ENCODE measurements around the gene ENOSF1.

Gene ENOSF1

DNA sequence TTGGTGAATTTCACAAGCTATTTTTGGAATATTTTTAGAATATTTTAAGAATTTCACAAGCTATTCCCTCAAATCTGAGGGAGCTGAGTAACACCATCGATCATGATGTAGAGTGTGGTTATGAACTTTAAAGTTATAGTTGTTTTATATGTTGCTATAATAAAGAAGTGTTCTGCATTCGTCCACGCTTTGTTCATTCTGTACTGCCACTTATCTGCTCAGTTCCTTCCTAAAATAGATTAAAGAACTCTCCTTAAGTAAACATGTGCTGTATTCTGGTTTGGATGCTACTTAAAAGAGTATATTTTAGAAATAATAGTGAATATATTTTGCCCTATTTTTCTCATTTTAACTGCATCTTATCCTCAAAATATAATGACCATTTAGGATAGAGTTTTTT lies 39.1 kb downstream of the ENOSF1 start:
- DNase-seq (ENCODE audit: low spot score), result no peak

DNA sequence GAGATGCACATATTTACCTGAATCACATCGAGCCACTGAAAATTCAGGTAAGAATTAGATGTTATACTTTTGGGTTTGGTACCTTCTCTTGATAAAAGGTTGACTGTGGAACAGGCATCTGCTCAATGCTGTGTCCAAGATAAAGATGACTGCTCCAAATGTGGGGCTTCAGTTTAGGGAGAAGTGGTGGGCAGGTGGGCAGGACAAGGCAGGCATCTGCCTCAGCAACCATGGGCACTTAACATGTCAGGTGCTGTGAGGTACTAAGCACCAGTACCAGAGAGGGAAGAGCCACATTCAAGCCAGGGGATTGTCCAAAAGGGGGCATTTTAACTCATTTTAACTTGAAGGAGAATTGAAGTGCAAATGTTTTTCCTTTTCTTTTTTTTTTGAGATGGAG lies 41.0 kb downstream of the ENOSF1 start:
- no peak for DNase-seq (ENCODE audit: low spot score)

GRCh38 chr18:670522-670921 lies 41.9 kb downstream of the ENOSF1 start:
- DNase-seq (ENCODE audit: low spot score), result no peak

DNA sequence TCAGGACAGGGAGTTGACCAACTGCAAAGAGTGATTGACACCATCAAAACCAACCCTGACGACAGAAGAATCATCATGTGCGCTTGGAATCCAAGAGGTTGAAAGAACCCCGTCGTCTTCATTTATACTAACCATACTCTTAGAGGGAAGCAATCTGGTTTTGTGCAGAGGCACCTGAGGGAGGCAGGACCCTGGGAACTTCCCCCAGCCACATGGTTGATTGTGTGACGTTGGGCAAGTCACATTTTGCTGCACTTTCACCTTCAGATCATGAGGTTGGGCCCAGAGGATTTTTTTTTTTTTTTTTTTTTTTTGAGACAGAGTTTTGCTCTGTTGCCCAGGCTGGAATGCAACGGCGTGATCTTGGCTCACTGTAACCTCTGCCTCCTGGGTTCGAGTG lies 43.4 kb downstream of the ENOSF1 start:
- no peak for DNase-seq (ENCODE audit: low spot score)

DNA sequence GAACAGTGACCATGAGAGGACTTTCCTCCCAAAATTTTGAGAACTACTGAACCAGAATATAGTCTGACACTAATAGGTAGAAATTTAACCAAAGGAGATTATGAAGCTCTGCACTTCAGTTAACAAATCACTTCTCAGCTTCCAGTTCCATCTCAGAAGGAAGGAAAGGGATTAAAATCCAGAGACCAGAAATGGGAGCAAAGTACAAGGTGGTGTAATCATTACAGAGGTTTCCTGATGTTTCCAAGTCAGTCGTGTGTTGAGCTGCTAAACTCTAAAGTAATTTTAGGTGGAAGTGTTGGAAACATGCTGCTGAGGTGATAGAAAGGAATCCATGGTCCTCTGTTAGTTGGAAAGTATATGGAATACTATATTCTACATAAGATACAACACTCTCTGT lies 44.2 kb downstream of the ENOSF1 start:
- no peak for DNase-seq (ENCODE audit: low spot score)

DNA sequence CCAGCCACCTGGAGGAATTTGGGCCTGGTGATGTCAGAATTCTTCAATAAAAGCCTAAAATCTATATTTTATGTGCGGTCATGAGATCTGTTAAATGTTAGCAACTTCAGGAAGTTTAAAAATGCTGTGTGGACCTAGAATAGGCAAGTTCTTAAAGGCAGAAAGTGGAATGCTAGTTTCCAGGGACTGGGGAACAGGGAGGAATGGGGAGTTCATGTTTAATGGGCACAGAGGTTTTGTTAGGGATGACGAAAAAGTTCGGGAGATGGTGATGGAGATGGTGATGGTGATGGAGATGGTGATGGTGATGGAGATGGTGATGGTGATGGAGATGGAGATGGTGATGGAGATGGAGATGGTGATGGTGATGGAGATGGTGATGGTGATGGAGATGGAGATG lies 45.8 kb downstream of the ENOSF1 start:
- no peak for DNase-seq (ENCODE audit: low spot score)

DNA sequence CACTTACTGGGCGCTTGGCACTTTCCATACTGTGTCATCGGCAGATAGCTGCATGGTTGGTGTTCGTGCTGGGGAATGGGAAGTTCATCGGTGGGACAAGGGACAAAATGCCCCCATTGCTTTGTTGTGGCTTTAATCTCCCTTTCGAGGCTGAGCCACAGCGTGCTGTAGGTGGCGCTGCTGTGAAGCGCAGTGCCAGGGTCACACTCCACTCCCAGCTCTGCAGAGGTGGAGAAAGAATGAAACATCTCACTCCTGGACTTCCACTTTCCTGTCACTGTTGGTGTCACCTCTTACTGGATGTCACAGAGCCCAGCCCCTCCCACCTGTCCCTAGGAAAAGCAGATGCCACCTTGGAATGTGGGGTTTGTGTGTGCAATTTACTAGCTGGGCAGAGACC lies 46.3 kb downstream of the ENOSF1 start:
- peak; percentile 67 for DNase-seq (ENCODE audit: low spot score)

- DNase-seq (ENCODE audit: low spot score), result no peak
Measured at GRCh38 chr18:662197-662596, 50.2 kb downstream of the ENOSF1 start.

DNA sequence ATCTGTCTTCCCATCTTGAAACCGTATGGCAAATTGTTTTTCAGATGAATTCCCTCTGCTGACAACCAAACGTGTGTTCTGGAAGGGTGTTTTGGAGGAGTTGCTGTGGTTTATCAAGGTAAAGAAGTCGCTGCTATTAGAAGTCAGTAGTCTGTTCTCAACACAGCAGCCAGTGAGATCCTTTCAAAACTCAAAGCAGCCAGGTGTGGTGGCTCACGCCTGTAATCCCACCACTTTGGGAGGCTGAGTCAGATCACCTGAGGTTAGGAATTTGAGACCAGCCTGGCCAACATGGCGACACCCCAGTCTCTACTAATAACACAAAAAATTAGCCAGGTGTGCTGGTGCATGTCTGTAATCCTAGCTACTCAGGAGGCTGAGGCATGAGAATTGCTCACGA lies 52.8 kb downstream of the ENOSF1 start:
- DNase-seq (ENCODE audit: low spot score), result no peak

- no peak for DNase-seq (ENCODE audit: low spot score)
Measured at GRCh38 chr18:658947-659533, 53.4 kb downstream of the ENOSF1 start.

DNA sequence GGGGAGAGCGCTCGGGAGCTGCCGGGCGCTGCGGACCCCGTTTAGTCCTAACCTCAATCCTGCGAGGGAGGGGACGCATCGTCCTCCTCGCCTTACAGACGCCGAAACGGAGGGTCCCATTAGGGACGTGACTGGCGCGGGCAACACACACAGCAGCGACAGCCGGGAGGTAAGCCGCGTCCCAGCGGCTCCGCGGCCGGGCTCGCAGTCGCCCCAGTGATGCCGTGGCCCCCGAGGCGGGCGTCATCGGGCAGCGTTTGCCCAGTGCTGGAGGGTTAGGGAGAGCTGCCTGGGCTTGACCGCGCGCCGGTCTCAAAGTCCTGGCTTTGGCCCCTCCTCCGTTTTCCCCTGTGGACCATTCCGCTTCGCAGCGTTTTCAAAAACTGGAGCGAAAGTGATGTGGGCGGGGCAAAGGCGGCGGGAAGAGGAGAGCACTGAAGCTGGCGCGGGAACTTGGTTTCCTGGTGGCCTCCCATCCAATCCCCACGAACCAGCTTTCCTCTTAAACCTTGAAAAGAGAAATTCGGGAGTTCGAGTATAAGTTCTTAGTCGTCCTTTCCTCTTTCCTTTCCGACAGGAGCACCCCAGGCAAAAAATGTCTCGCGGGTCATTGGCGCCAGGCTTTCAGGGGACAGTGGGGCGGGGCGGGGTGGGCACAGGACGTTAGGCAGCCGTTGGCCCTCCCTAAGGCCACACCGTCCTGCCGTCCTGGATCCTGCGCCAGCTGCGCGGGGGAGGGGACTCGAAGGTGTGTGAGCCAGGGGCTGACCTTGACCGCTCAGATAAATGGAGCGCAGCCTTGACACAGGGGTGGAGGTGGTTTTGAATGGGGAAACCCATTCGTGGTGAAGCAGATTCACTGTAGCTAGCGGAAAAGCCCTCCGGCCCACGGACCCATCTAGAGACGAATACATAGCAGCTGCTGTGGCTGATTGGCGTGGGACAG lies 54.2 kb downstream of the ENOSF1 start:
- peak; percentile 88 for DNase-seq (ENCODE audit: low spot score)

GRCh38 chr18:657311-658000 lies 55.0 kb downstream of the ENOSF1 start, which contains the start of gene TYMS:
Gene TYMS (plus strand): TSS chr18:657653. CDS start chr18:657743, 90 bp downstream.
- peak; percentile 68 for DNase-seq (ENCODE audit: low spot score)

DNA sequence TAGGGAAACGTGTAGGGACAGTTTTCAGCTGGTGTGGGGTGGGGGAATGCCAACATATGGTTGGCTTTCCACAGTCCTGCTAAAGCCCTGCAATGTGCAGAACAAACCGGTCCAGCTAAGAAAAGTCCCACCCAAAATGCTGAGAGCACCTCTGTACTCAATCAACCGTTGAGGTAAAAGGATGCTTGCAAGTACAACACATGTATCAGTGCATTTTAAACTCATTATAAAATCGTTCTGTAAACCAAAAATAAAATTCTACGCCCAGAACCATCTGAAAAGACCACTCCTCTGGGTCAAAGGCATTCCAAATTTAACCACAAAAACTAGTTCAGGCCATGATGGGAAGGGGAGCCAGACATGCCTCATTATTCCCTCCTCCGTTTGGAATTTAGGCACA lies 57.0 kb downstream of the ENOSF1 start:
- DNase-seq (ENCODE audit: low spot score), result no peak

DNA sequence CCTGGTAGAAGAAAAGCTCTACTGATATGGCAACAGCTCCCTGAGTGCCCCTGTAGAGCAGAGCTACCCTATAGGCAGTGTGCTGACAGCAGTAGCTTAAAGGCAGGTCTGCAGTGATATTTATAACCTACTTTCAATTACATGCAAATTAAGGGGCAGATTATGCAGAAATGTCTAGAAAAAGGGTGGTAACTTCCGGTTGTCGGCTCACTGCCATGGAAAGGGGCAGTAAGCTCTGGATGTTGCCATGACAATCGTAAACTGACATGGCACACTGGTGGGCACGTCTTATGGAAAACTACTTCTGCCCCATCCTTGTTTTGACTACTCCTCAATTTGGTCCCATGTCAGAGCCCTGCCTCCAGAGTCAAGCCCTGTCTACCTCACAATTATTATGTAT lies 57.8 kb downstream of the ENOSF1 start:
- DNase-seq (ENCODE audit: low spot score), result no peak

DNA sequence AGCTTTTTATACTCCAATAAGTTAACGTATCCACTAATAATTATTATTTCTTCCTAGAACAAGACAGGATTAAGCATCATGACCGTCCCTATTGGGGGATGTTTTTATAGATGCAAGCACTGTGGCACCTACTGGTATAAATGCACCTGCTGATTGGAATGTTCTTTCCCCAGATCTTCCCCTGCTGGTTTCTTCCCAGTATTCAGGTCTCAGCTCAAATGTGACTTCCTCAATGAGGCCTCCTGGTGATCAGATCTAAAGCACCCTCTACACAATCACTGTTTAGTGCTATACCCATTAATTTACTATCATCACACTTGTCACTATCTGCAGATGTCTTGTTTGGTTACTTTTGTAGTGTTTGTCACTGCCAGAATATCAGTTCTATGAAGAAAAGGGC lies 58.9 kb downstream of the ENOSF1 start:
- DNase-seq (ENCODE audit: low spot score), result no peak

GRCh38 chr18:652131-652530 lies 60.3 kb downstream of the ENOSF1 start:
- DNase-seq (ENCODE audit: low spot score), result no peak

GRCh38 chr18:650428-650858 lies 62.0 kb downstream of the ENOSF1 start:
- DNase-seq (ENCODE audit: low spot score), result no peak

DNA sequence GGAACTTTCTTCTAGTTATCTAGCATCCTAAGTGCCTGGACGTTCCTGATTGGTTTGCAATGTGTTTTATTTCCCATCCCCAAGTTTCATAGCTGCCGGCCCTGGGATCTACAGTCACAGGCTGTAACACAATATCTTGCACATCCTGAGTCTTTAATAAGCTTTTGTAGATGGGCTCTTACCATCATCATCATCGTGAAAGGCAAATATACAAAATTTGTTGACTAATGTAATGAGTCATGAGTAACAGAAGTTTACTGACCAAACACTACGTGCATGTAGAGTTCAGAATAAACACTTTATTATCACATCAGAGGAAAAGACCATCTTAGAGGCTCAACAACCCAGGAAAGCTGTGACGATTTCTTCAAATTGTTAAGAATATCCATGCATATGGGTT lies 63.1 kb downstream of the ENOSF1 start:
- DNase-seq (ENCODE audit: low spot score), result no peak

- no peak for DNase-seq (ENCODE audit: low spot score)
Measured at GRCh38 chr18:647304-647703, 65.1 kb downstream of the ENOSF1 start.

GRCh38 chr18:644395-645004 lies 67.9 kb downstream of the ENOSF1 start:
- DNase-seq (ENCODE audit: low spot score), result no peak

DNA sequence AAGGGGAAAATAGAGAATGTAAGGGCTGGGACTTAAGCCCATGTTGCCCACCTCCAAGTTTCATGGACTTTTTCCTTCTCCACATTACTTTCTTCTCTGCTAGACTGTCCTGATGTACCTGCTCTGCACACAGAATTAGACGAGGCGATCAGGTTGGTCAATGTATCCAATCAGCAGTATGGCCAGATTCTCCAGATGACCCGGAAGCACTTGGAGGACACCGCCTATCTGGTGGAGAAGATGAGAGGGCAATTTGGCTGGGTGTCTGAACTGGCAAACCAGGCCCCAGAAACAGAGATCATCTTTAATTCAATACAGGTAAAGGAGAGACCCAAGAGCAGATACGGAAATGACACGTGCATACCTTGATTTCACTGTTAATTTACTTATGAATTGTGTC lies 71.2 kb downstream of the ENOSF1 start:
- no peak for DNase-seq (ENCODE audit: low spot score)

DNA sequence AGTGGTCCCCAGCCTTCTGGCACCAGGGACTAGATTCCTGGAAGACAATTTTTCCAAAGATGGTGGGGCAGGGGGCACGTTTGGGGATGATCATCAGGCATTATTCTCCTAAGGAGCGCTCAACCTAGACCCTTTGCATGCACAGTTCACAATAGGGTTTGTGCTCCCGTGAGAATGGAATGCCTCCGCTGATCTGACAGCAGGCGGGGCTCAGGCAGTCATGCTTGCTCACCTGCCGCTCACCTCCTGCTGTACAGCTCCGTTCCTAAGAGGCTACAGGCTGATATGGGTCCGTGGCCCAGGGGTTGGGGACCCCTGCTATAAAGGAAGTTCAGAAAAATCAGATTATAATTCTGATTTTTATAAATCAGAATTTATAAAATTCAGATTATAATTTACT lies 77.3 kb downstream of the ENOSF1 start:
- DNase-seq (ENCODE audit: low spot score), result no peak

Measured in HuH-7 (cell line).